ENCODE measurements around the gene RGS4.

The RGS4 gene

GRCh38 chr1:163106364-163106987 is 37.3 kb downstream of the RGS4 start:
- DNase-seq: no peak

- no peak for DNase-seq
Measured at GRCh38 chr1:163107655-163108054, 38.5 kb downstream of the RGS4 start.

DNA sequence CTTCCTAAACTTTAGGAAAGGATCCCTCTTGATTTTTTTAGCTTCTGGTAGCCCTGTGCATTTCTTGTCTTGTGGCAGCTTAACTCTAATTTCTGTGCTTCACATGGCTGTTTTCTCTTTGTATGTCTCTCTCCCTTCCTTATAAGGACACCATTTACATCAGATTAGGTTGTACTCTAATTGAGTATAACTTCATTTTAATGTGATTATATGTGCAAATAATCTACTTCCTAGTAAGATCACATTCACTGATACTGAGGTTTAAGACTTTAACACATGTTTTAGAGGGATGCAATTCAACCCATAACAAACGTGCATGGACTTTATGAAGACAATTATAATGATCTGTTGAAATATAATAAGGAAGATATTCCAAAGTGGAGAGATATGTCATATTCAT is 46.7 kb downstream of the RGS4 start:
- DNase-seq: no peak

GRCh38 chr1:163119707-163120106 is 50.5 kb downstream of the RGS4 start:
- DNase-seq: no peak

- no peak for DNase-seq
Measured at GRCh38 chr1:163120372-163120771, 51.2 kb downstream of the RGS4 start.

DNA sequence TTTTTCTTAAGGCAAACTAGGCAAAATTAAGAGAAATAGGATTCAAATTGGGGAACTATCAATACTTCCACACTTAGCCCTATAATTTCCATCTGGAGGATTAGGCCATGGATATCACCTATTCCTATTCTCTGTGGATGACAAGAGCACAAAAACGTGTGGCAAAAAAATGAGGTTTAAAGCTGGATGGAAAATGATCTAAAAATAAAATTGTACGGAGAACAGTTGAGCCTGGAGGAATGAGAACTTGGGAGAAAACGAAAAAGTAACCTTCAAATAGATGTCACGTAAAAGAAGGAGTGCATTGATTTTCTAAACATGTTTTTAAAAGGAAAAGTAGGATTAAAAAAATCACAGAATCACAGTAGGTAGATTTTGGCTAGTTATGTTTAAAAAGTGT is 55.7 kb downstream of the RGS4 start:
- no peak for DNase-seq

Data from NCI-H1436 (cell line).